GM12878 (cell line): ENCODE measurements around the gene RNF149. TPM values are rescaled to one million over a fixed set of nuclear protein-coding genes. Genes with fewer than 3 reads are reported as not detected.

Experiments
- ATAC-seq: fragments of 200-7000 bp; cut with Tn5 transposase; 3 replicates; pipeline ENCODE4 v1.9.1; 2020; ENCODE audit warnings: mild to moderate bottlenecking, moderate library complexity
- BruUV-seq: library from RNA; stranded (reverse); fragments of 400-500 nt; replicated peaks from 2 replicates; lab custom pipeline; 2021; lab: Mats Ljungman, UMichigan
- CTCF ChIA-PET: fragments of 300-600 bp; sonication (Branson Sonifier 250); formaldehyde crosslinking; extraction: SDS; loops from one replicate; lab custom pipeline; 2021; ENCODE audit warnings: inconsistent platforms; lab: Yijun Ruan, JAX
- POLR2A ChIA-PET: fragments of 350-600 bp; formaldehyde crosslinking; extraction: SDS; loops from one replicate; lab custom pipeline; 2021; ENCODE audit warnings: inconsistent platforms; lab: Charles Lee
- RAD21 ChIA-PET: fragments of 300-600 bp; sonication (Branson Sonifier 250); formaldehyde crosslinking; loops from one replicate; lab custom pipeline; 2023; ENCODE audit warnings: antibody characterized with exemption; ENCODE audit not compliant: unreplicated experiment; lab: Charles Lee
- SMC1A ChIA-PET: fragments of 300-600 bp; sonication (Branson Sonifier 250); formaldehyde crosslinking; loops from one replicate; lab custom pipeline; 2023; ENCODE audit not compliant: unreplicated experiment, uncharacterized antibody; lab: Charles Lee
- DNase-seq: peaks from one replicate; pipeline ENCODE4 v3.0.0-alpha.2; 2011; ENCODE audit warnings: low read depth, low spot score
- FAIRE-seq: peaks from 3 replicates; lab custom pipeline; 2011; peaks lifted over from hg19 to GRCh38; lab: Jason Lieb, UNC
- H2AFZ ChIP-seq: 2 replicates; pipeline ENCODE4 v1.6.0; 2011; ENCODE audit warnings: low read depth, low read length, control low read depth; ENCODE audit not compliant: control insufficient read depth
- H3K27ac ChIP-seq: 2 replicates; pipeline ENCODE4 v1.5.1; 2011; ENCODE audit warnings: control low read depth; ENCODE audit not compliant: control insufficient read depth, insufficient read depth
- H3K27me3 ChIP-seq, 2 experiments: replicated peaks in 1 of 2; 2 replicates each; pipeline versions ENCODE4 v1.6.0 to v1.6.1; 2011; ENCODE audit warnings: low read length in 1 of 2; ENCODE audit not compliant: control insufficient read depth in 2 of 2, insufficient read depth in 2 of 2
- H3K36me3 ChIP-seq, 2 experiments: 2 replicates each; pipeline ENCODE4 v1.5.1; 2011; ENCODE audit warnings: low read length in 1 of 2; ENCODE audit not compliant: control insufficient read depth in 2 of 2, insufficient read depth in 2 of 2
- H3K4me1 ChIP-seq: 2 replicates; pipeline ENCODE4 v1.6.1; 2011; ENCODE audit warnings: mild to moderate bottlenecking, low read length, moderate library complexity, mixed read lengths; ENCODE audit not compliant: control insufficient read depth, insufficient read depth
- H3K4me2 ChIP-seq: 2 replicates; pipeline ENCODE4 v1.6.0; 2011; ENCODE audit warnings: control low read depth; ENCODE audit not compliant: control insufficient read depth, insufficient read depth
- H3K4me3 ChIP-seq: fragments of 200-600 bp; sonication (generic); 2 replicates; pipeline ENCODE4 v1.5.1; 2016
- H3K79me2 ChIP-seq: 2 replicates; pipeline ENCODE4 v1.6.0; 2011; ENCODE audit warnings: low read length; ENCODE audit not compliant: control insufficient read depth, insufficient read depth
- H3K9ac ChIP-seq: 2 replicates; pipeline ENCODE4 v1.8.0; 2011; ENCODE audit warnings: low read length, control low read depth, mixed read lengths; ENCODE audit not compliant: control insufficient read depth, insufficient read depth
- H3K9me3 ChIP-seq: replicated peaks from 3 replicates; pipeline ENCODE4 v1.5.1; 2011; ENCODE audit warnings: mild to moderate bottlenecking, low read length; ENCODE audit not compliant: control insufficient read depth, insufficient read depth
- H4K20me1 ChIP-seq: 2 replicates; pipeline ENCODE4 v1.6.0; 2011; ENCODE audit not compliant: control insufficient read depth, insufficient read depth
- NFIC ChIP-seq: IDR thresholded peaks from 2 replicates; pipeline ENCODE4 v1.6.1; 2012; ENCODE audit warnings: low read depth, mild to moderate bottlenecking, inconsistent platforms, low read length, moderate library complexity
- RELA ChIP-seq: fragments of 450-650 bp; IDR thresholded peaks from 2 replicates; pipeline ENCODE4 v1.8.0; 2014; ENCODE audit warnings: borderline replicate concordance; ENCODE audit not compliant: partially characterized antibody
- SUPT20H ChIP-seq: IDR thresholded peaks from 2 replicates; pipeline ENCODE4 v1.6.1; 2011; ENCODE audit warnings: low read depth, mild to moderate bottlenecking, low read length, moderate library complexity, borderline replicate concordance; ENCODE audit not compliant: control insufficient read depth
- YY1 ChIP-seq: IDR thresholded peaks from 2 replicates; pipeline ENCODE4 v1.6.1; 2011; ENCODE audit warnings: low read depth, mild to moderate bottlenecking, low read length
- ZNF217 ChIP-seq: fragments of 450-650 bp; IDR thresholded peaks from 2 replicates; pipeline ENCODE4 v1.6.1; 2017; ENCODE audit warnings: antibody characterized with exemption, mild to moderate bottlenecking
- ZNF687 ChIP-seq: fragments of 450-650 bp; IDR thresholded peaks from 2 replicates; pipeline ENCODE4 v1.6.1; 2017; ENCODE audit warnings: mild to moderate bottlenecking, moderate library complexity
- WGBS: methylation state at CpG from one replicate; pipeline ENCODE4 v1.1.6; 2016; ENCODE audit warnings: low lambda C conversion rate; ENCODE audit not compliant: insufficient replicate concordance, insufficient coverage; ENCODE audit errors: missing lambda C conversion rate; 5-methylcytosine and 5-hydroxymethylcytosine counted together
- in situ Hi-C: fragments of 300-500 bp; cut with MboI; formaldehyde crosslinking; loops from 9 replicates; pipeline ENCODE4 v1.14.3; 2018; ENCODE audit warnings: mixed read lengths
- intact Hi-C: fragments of 100-400 bp; cut with micrococcal nuclease; formaldehyde crosslinking; loops from one replicate; pipeline ENCODE4 v1.14.2; 2022; ENCODE audit not compliant: unreplicated experiment
- polyA plus RNA-seq, 11 experiments: library from polyadenylated mRNA; depleted of rRNA in 4 of 11; unstranded in 6 of 11; stranded (reverse) in 5 of 11; fragments of >200 nt; fragmentation: Nextera tagmentation in 4 of 11; fragmentation: Illumina TruSeq in 1 of 11; extraction: Ambion mirVana in 4 of 11; extraction: Trizol in 1 of 11; gene quantifications; 1 replicate in 1 of 11; 2 replicates in 10 of 11; pipeline versions ENCODE4 v1.2.1 to v1.2.3, GENCODE V29; 2011 to 2016; ENCODE audit warnings: inconsistent platforms in 2 of 11, missing spikeins in 2 of 11, low read depth in 1 of 11
- total RNA-seq, 4 experiments: library from RNA; depleted of rRNA in 3 of 4; stranded (reverse); fragments of >200 nt in 3 of 4; fragmentation: Illumina TruSeq in 1 of 4; extraction: Trizol in 1 of 4; gene quantifications; 2 replicates each; pipeline versions ENCODE4 v1.2.1 to v1.2.3, GENCODE V29; 2013 to 2021
- TF ChIP-seq, protein P1 (sequence below): IDR thresholded peaks from 2 replicates; pipeline ENCODE4 v1.6.1; 2011; ENCODE audit warnings: low read depth, mild to moderate bottlenecking, low read length, moderate library complexity, borderline replicate concordance; ENCODE audit errors: extremely low read depth
- TF ChIP-seq, protein P2 (sequence below): fragments of 450-650 bp; formaldehyde crosslinking; IDR thresholded peaks from 2 replicates; pipeline ENCODE4 v1.4.0; 2020; ENCODE audit warnings: mild to moderate bottlenecking, moderate library complexity
- TF ChIP-seq, protein P3 (sequence below): fragments of 450-650 bp; conservative IDR thresholded peaks from 2 replicates; pipeline ENCODE4 v1.6.1; 2017; ENCODE audit warnings: mild to moderate bottlenecking, moderate library complexity
- TF ChIP-seq, protein P4 (sequence below): fragments of 150-350 bp; IDR thresholded peaks from 2 replicates; pipeline ENCODE4 v1.6.1; 2014; ENCODE audit warnings: mild to moderate bottlenecking, low read depth, low read length

The RNF149 gene
- total and polyA plus RNA-seq, 10 of the 15 experiments (the other 5 are each of a cell fraction or from before 2014, with no cell fraction given), result 5.2 to 38.4 (median 16.3) TPM

- peak overlapping the region; percentile 71 for H3K4me3 ChIP-seq
- no TSS peak for BruUV-seq
- SMC1A ChIA-PET, result interaction anchor here (1.2 to 2.1 kb wide), 3 partner anchors 34 to 295 kb away, joined by 3 to 10 read pairs (median 5); partner anchors contain the start of gene CNOT11
- no peaks in the 10 kb centered on the region for H3K36me3 ChIP-seq
- peaks cover 24% of the 10 kb centered on the region for H3K4me1 ChIP-seq
- CTCF ChIA-PET, result interaction anchor here (0.8 to 1.7 kb wide), 2 partner anchors 9 to 55 kb away, joined by 3 to 6 read pairs; no protein-coding TSS in a partner anchor
- POLR2A ChIA-PET, result interaction anchor here (1.0 to 1.6 kb wide), 5 partner anchors 9 to 56 kb away, joined by 3 to 10 read pairs (median 4); partner anchors contain the start of gene CNOT11
- no peaks in the 10 kb centered on the region for H4K20me1 ChIP-seq
- H3K4me2 ChIP-seq, result peak overlapping the region; percentile 87
- ATAC-seq, result peak; percentile 50
- no peaks in the 10 kb centered on the region for H3K9me3 ChIP-seq
- no peak for FAIRE-seq
- in situ Hi-C loops, result no loop called here
- H3K79me2 ChIP-seq, result peaks cover 18% of the 10 kb centered on the region
- peak overlapping the region; percentile 42 for H3K9ac ChIP-seq
- intact Hi-C loops, result loop anchor here (1.0 to 5.0 kb wide), 2 partner anchors 36 to 56 kb away; partner anchors contain the start of gene CNOT11
- H3K27ac ChIP-seq, result peak overlapping the region; percentile 41
- no peak for DNase-seq
- H3K27me3 ChIP-seq, result no peaks in the 10 kb centered on the region
- WGBS, result under 1% methylated on average over 54 of the region's 57 CpGs
- peak overlapping the region; percentile 95 for H2AFZ ChIP-seq
- RAD21 ChIA-PET, result interaction anchor here (1.0 to 1.2 kb wide), 4 partner anchors 37 to 56 kb away, joined by 3 to 6 read pairs (median 4); partner anchors contain the start of gene CNOT11
- TF ChIP-seq RELA (no peak), SUPT20H (no peak), ZNF217 (0 out of 2 replicates have a peak, but pooled peaks have one; percentile 70), NFIC (no peak), YY1 (no peak), ZNF687 (peak; percentile 79; the same call in 1 of the 2 replicates)
- TF ChIP-seq, protein P1, sequence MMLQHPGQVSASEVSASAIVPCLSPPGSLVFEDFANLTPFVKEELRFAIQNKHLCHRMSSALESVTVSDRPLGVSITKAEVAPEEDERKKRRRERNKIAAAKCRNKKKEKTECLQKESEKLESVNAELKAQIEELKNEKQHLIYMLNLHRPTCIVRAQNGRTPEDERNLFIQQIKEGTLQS, result no peak
- TF ChIP-seq, protein P2, sequence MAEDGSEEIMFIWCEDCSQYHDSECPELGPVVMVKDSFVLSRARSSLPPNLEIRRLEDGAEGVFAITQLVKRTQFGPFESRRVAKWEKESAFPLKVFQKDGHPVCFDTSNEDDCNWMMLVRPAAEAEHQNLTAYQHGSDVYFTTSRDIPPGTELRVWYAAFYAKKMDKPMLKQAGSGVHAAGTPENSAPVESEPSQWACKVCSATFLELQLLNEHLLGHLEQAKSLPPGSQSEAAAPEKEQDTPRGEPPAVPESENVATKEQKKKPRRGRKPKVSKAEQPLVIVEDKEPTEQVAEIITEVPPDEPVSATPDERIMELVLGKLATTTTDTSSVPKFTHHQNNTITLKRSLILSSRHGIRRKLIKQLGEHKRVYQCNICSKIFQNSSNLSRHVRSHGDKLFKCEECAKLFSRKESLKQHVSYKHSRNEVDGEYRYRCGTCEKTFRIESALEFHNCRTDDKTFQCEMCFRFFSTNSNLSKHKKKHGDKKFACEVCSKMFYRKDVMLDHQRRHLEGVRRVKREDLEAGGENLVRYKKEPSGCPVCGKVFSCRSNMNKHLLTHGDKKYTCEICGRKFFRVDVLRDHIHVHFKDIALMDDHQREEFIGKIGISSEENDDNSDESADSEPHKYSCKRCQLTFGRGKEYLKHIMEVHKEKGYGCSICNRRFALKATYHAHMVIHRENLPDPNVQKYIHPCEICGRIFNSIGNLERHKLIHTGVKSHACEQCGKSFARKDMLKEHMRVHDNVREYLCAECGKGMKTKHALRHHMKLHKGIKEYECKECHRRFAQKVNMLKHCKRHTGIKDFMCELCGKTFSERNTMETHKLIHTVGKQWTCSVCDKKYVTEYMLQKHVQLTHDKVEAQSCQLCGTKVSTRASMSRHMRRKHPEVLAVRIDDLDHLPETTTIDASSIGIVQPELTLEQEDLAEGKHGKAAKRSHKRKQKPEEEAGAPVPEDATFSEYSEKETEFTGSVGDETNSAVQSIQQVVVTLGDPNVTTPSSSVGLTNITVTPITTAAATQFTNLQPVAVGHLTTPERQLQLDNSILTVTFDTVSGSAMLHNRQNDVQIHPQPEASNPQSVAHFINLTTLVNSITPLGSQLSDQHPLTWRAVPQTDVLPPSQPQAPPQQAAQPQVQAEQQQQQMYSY (CRISPR knock-in tag), result no peak
- TF ChIP-seq, protein P3, sequence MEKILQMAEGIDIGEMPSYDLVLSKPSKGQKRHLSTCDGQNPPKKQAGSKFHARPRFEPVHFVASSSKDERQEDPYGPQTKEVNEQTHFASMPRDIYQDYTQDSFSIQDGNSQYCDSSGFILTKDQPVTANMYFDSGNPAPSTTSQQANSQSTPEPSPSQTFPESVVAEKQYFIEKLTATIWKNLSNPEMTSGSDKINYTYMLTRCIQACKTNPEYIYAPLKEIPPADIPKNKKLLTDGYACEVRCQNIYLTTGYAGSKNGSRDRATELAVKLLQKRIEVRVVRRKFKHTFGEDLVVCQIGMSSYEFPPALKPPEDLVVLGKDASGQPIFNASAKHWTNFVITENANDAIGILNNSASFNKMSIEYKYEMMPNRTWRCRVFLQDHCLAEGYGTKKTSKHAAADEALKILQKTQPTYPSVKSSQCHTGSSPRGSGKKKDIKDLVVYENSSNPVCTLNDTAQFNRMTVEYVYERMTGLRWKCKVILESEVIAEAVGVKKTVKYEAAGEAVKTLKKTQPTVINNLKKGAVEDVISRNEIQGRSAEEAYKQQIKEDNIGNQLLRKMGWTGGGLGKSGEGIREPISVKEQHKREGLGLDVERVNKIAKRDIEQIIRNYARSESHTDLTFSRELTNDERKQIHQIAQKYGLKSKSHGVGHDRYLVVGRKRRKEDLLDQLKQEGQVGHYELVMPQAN, result no peak; the same call in 1 of the 2 replicates
- TF ChIP-seq, protein P4, sequence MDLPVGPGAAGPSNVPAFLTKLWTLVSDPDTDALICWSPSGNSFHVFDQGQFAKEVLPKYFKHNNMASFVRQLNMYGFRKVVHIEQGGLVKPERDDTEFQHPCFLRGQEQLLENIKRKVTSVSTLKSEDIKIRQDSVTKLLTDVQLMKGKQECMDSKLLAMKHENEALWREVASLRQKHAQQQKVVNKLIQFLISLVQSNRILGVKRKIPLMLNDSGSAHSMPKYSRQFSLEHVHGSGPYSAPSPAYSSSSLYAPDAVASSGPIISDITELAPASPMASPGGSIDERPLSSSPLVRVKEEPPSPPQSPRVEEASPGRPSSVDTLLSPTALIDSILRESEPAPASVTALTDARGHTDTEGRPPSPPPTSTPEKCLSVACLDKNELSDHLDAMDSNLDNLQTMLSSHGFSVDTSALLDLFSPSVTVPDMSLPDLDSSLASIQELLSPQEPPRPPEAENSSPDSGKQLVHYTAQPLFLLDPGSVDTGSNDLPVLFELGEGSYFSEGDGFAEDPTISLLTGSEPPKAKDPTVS, result no peak
These were observed 510 bp downstream of the RNF149 start for GRCh38 chr2:101307950-101308431.
